Measurements from ENCODE around the gene ELOVL1. TPM values are rescaled to one million over a fixed set of nuclear protein-coding genes. Genes with fewer than 3 reads are reported as not detected.

Gene ELOVL1
- total RNA-seq, 1 experiment from 2014 or later: 128 TPM

DNA sequence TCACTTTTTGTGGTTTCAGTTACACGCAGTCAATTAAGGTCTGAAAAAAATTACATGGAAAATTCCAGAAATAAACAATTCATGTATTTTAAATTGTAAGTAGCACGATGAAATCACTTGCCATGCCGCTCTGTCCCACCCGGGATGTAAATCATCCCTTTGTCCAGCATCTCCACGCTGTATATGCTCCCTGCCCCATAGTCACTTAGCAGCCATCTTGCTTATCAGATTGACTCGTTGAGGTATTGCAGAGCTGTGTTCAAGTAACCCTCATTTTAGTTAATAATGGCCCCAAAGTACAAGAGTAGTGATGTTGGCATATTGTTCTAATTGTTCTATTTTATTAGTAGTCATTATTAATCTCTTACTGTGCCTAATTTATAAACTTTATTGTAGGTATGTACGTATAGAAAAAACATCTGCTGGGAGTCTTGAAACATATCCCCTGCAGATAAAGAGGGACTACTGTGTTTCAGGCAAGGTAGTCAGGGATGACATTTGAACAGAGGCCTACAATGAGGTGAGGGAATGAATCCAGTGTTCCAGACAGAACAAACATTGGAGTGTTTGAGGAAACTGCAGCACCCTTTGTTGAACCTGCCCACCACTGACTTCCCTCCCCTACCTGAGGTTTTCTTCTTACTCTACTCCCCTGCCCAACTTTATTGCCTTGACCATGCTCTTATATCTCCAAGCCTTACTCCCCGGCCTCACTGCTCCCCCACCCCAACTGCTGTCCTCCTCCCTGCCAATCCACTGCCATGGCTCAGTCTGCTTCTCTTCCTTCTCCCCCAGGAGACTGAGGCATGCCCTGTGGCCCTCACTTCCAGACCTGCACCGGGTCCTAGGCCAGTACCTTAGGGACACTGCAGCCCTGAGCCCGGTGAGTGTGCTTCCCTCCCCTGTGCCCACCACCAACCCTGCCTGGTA, 16.1 kb downstream of the ELOVL1 start:
- Histone ChIP-seq H3K36me3 (ENCODE audit: low read depth, low read length) (no peaks in the 10 kb centered on the region), H3K9me2 (replicated peaks; ENCODE audit: low read length) (no peaks in the 10 kb centered on the region), H3K9me3 (ENCODE audit: low read length) (no peaks in the 10 kb centered on the region), H3K79me2 (ENCODE audit: low read length) (no peaks in the 10 kb centered on the region), H3K27me3 (ENCODE audit: low read length) (no peaks in the 10 kb centered on the region), H3K4me3 (ENCODE audit: low read length) (no peak overlapping the region), H3K27ac (ENCODE audit: low read length) (no peak overlapping the region), H3F3A (ENCODE audit: low read length, unreplicated experiment) (no peaks in the 10 kb centered on the region), H3K9ac (ENCODE audit: low read length) (no peak overlapping the region), H2AFZ (ENCODE audit: low read length) (no peak overlapping the region), H3K4me1 (ENCODE audit: insufficient read depth, low read length) (peaks cover 23% of the 10 kb centered on the region), H4K20me1 (ENCODE audit: low read length) (no peaks in the 10 kb centered on the region), H3K4me2 (ENCODE audit: low read length) (no peak overlapping the region)
- no TSS peak for BruUV-seq (replicated peaks)
- ATAC-seq (no peak), DNase-seq (no peak)
- intact Hi-C loops (cut with micrococcal nuclease): no loop called here
- TF ChIP-seq EZH2phosphoT487 (IDR thresholded peaks at IDR 0.05; ENCODE audit: borderline replicate concordance, low read length) (no peak), CTCF (conservative IDR thresholded peaks at IDR 0.05; ENCODE audit: low read depth, low read length) (no peak), EZH2 (IDR thresholded peaks at IDR 0.05; ENCODE audit: low read length, unreplicated experiment) (no peak)
- POLR2A ChIA-PET (ENCODE audit: unreplicated experiment): no interaction called here
- CTCF ChIA-PET: no interaction called here

DNA sequence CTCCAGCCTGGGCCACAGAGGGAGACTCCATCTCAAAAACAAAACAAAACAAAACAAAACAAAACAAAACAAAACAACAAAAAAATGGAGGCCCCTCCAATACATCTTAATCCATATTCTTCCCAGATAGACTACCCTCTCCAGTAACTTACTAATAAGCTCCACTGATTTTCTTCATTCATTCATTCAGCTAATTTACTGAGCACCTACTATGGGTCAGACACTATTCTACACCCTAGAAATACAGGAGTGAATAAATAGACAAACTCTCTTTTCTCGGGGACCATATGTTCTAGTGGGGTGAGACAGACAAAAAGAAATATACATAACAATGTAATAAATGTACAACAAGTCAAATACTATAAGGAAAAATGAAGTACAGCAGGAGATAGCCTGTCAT, 16.8 kb downstream of the ELOVL1 start:
- Histone ChIP-seq H3K27me3 (ENCODE audit: low read length) (no peaks in the 10 kb centered on the region), H3F3A (ENCODE audit: low read length, unreplicated experiment) (no peaks in the 10 kb centered on the region), H3K9me3 (ENCODE audit: low read length) (no peaks in the 10 kb centered on the region), H3K4me3 (ENCODE audit: low read length) (no peak overlapping the region), H3K9ac (ENCODE audit: low read length) (no peak overlapping the region), H3K4me2 (ENCODE audit: low read length) (no peak overlapping the region), H3K9me2 (replicated peaks; ENCODE audit: low read length) (no peaks in the 10 kb centered on the region), H3K4me1 (ENCODE audit: insufficient read depth, low read length) (peaks cover 23% of the 10 kb centered on the region), H3K36me3 (ENCODE audit: low read depth, low read length) (no peaks in the 10 kb centered on the region), H2AFZ (ENCODE audit: low read length) (no peak overlapping the region), H3K27ac (ENCODE audit: low read length) (no peak overlapping the region), H4K20me1 (ENCODE audit: low read length) (no peaks in the 10 kb centered on the region), H3K79me2 (ENCODE audit: low read length) (no peaks in the 10 kb centered on the region)
- no peak for TF ChIP-seq EZH2phosphoT487 (IDR thresholded peaks at IDR 0.05; ENCODE audit: borderline replicate concordance, low read length)
- no peak for TF ChIP-seq CTCF (conservative IDR thresholded peaks at IDR 0.05; ENCODE audit: low read depth, low read length)
- no peak for TF ChIP-seq EZH2 (IDR thresholded peaks at IDR 0.05; ENCODE audit: low read length, unreplicated experiment)
- no TSS peak for BruUV-seq (replicated peaks)
- POLR2A ChIA-PET (ENCODE audit: unreplicated experiment): no interaction called here
- CTCF ChIA-PET: no interaction called here
- DNase-seq: no peak
- intact Hi-C loops (cut with micrococcal nuclease): loop anchor here (1.0 kb wide), 1 partner anchor 7 kb away; the partner anchor contains the start of gene CDC20
- ATAC-seq: no peak
